Gastrocnemius medialis (tissue), 4 donors: ENCODE results near the gene CMTM4. TPM values are rescaled to one million over a fixed set of nuclear protein-coding genes. Genes with fewer than 3 reads are reported as not detected.

Experiments used
- ATAC-seq, 2 donors: fragments of 150-250 bp; one replicate each; pipeline ENCODE4 v1.9.1; 2016
- DNase-seq, 2 donors: peaks; one replicate each; pipeline ENCODE4 v3.0.0-alpha.2; 2019
- H3K27ac ChIP-seq, 4 donors: fragments of 200-600 bp; sonication (generic); 1 replicate in 1 of 4; 2 replicates in 3 of 4; pipeline ENCODE4 v1.5.1; 2016 to 2018; ENCODE audit warnings: mild to moderate bottlenecking in 2 of 4, moderate library complexity in 1 of 4
- H3K27me3 ChIP-seq, 3 donors: fragments of 200-600 bp; sonication (generic) in 2 of 3; 1 replicate in 1 of 3; 2 replicates in 2 of 3; pipeline versions ENCODE4 v1.5.1 to v1.6.0; 2016 to 2019; ENCODE audit warnings: mild to moderate bottlenecking in 1 of 3, moderate library complexity in 1 of 3
- H3K36me3 ChIP-seq, 2 donors: fragments of 200-600 bp; sonication (generic) in 1 of 2; one replicate each; pipeline ENCODE4 v1.5.1; 2017 to 2018
- H3K4me1 ChIP-seq, 2 donors: fragments of 200-600 bp; sonication (generic) in 1 of 2; one replicate each; pipeline ENCODE4 v1.5.1; 2016 to 2017; ENCODE audit warnings: mild to moderate bottlenecking in 2 of 2
- H3K4me3 ChIP-seq, 4 donors: fragments of 200-600 bp; sonication (generic) in 3 of 4; 1 replicate in 1 of 4; 2 replicates in 3 of 4; pipeline ENCODE4 v1.5.1; 2016 to 2019; ENCODE audit warnings: mild to moderate bottlenecking in 2 of 4
- H3K9me3 ChIP-seq, 3 donors: fragments of 200-600 bp; sonication (generic) in 2 of 3; 1 replicate in 1 of 3; 2 replicates in 2 of 3; pipeline ENCODE4 v1.5.1; 2016 to 2019
- POLR2A ChIP-seq, 2 donors: fragments of 450-650 bp; IDR thresholded peaks; one replicate each; pipeline ENCODE4 v1.6.1; 2017; ENCODE audit warnings: antibody characterized with exemption in 2 of 2, mild to moderate bottlenecking in 2 of 2, moderate library complexity in 2 of 2
- in situ Hi-C, 4 donors: fragments of 200-750 bp; cut with MboI; loops; one replicate each; pipeline versions ENCODE4 v1.15.0 to v1.8.0; 2017; ENCODE audit warnings: low sequenced_read_pairs in 4 of 4
- intact Hi-C: fragments of 100-400 bp; cut with DNase I; formaldehyde crosslinking; loops from one replicate; pipeline ENCODE4 v1.15.1; 2023; ENCODE audit warnings: low total_unique reads
- total RNA-seq, 4 donors: library from RNA; depleted of rRNA; stranded (reverse); fragments of >200 nt; gene quantifications; one replicate each; pipeline versions ENCODE4 v1.1.0 to v1.2.3, GENCODE V29; 2016
- TF ChIP-seq, protein P1 (sequence below), 5 experiments: fragments of 450-650 bp in 3 of 5; fragments of 200-600 bp in 2 of 5; sonication (generic) in 2 of 5; IDR thresholded peaks in 4 of 5; conservative IDR thresholded peaks in 1 of 5; 1 replicate in 4 of 5; 2 replicates in 1 of 5; pipeline ENCODE4 v1.5.1; 2016 to 2019; ENCODE audit warnings: antibody characterized with exemption in 5 of 5, mild to moderate bottlenecking in 3 of 5, moderate library complexity in 3 of 5

CMTM4 gene
- total RNA-seq, 4 donors from 2014 or later: 5.7 to 15.0 (median 7.2) TPM

DNA sequence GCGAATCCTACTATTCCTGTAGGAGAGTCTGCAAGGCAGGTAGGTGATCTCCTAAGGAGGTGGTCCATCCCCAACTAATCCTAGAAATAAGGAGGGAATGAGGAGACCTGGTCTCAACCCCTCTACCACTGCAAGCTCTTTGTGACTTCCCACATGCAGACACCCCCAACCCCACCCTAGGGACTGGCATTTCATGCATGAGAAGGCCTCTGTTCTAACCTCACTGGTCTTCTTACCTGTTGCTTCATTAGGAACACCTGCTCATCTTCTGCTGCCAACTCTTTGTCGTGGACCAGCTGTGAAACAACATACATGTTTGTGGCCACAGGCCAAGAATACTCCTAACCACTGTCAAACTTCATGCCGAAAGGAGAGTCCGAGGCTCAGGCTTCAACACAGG, 32.3 kb upstream of the CMTM4 start:
- H3K27ac ChIP-seq: no peak overlapping the region
- no peaks in the 10 kb centered on the region for H3K9me3 ChIP-seq
- no peak for TF ChIP-seq POLR2A (IDR thresholded peaks at IDR 0.05)
- TF ChIP-seq, protein P1, sequence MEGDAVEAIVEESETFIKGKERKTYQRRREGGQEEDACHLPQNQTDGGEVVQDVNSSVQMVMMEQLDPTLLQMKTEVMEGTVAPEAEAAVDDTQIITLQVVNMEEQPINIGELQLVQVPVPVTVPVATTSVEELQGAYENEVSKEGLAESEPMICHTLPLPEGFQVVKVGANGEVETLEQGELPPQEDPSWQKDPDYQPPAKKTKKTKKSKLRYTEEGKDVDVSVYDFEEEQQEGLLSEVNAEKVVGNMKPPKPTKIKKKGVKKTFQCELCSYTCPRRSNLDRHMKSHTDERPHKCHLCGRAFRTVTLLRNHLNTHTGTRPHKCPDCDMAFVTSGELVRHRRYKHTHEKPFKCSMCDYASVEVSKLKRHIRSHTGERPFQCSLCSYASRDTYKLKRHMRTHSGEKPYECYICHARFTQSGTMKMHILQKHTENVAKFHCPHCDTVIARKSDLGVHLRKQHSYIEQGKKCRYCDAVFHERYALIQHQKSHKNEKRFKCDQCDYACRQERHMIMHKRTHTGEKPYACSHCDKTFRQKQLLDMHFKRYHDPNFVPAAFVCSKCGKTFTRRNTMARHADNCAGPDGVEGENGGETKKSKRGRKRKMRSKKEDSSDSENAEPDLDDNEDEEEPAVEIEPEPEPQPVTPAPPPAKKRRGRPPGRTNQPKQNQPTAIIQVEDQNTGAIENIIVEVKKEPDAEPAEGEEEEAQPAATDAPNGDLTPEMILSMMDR (IDR thresholded peaks at IDR 0.05 in 4 of 5, conservative IDR thresholded peaks at IDR 0.05 in 1 of 5): no peak
- H3K27me3 ChIP-seq: no peaks in the 10 kb centered on the region
- no peak overlapping the region for H3K4me3 ChIP-seq
- peaks cover 3 to 91% of the 10 kb centered on the region in 2 donors for H3K36me3 ChIP-seq
- H3K4me1 ChIP-seq: peaks cover 7% of the 10 kb centered on the region in 2 donors
- ATAC-seq (no peak), DNase-seq (no peak)
- in situ Hi-C loops (no loop called here), intact Hi-C loops (loop anchor here (1.0 to 2.0 kb wide), 2 partner anchors 22 to 138 kb away; partner anchors contain the start of gene DYNC1LI2)

DNA sequence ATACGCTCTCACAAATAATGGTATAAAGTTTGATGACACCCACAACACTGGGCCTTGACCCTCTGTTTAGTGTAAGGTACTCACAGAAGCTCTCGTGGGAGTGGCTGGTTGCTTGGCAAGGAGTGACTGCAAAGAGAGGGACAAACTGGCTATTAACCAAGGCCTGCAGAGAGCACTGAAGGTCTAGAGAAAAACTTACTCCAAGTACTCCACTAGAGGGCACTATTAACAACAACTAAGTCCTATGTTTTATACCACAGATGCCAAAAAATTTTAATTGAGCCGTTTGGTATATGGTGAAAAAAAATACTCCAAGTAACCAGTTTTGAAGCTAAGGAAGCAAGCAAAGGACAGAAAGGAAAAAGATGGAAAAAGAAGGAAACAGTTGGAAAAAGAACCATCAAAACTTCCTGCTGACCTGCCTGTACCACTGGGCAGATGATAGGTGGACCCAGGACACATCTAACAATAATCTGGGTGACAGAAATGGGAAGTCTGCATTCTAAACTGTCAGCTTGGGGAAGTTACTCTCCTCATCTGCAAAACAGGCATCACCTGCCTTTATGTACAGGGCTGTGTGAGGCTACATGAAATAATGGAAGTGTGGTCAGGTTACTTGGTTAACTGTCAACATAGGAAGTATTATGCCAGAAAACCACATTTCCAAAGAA, 31.7 kb upstream of the CMTM4 start:
- Histone ChIP-seq H3K27ac (no peak overlapping the region), H3K4me1 (peaks cover 7% of the 10 kb centered on the region in 2 donors), H3K36me3 (peaks cover 3 to 91% of the 10 kb centered on the region in 2 donors), H3K9me3 (no peaks in the 10 kb centered on the region), H3K27me3 (no peaks in the 10 kb centered on the region), H3K4me3 (no peak overlapping the region)
- in situ Hi-C loops (no loop called here), intact Hi-C loops (loop anchor here (1.0 to 2.0 kb wide), 2 partner anchors 23 to 139 kb away; partner anchors contain the start of gene DYNC1LI2)
- ATAC-seq: peak; percentile 85 to 92
- peak in 1 of 2 donors; percentile 25 for DNase-seq
- TF ChIP-seq POLR2A (IDR thresholded peaks at IDR 0.05): no peak
- TF ChIP-seq, protein P1 (IDR thresholded peaks at IDR 0.05 in 4 of 5, conservative IDR thresholded peaks at IDR 0.05 in 1 of 5): peak; percentile 60 to 73 (median 65)

DNA sequence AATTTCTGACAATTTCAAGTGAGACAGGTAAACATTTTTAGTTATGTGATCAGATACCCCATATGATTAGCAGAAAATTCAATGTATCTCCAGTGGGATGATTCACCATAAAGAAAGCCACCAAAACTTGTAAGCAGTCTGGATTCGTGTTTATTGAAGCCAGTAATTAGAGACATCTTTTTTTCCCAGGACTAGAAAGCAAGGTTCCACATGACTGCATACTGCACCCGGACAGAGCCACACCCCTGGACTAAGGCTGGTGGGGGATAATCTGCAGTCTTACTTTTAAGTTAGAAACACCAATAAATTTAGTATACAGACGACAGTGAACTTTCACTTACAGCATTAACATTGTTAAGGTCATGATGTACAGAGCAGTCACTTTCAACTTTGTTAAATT, 24.2 kb upstream of the CMTM4 start:
- in situ Hi-C loops (no loop called here), intact Hi-C loops (no loop called here)
- Histone ChIP-seq H3K4me3 (no peak overlapping the region), H3K27ac (no peak overlapping the region), H3K9me3 (no peaks in the 10 kb centered on the region), H3K4me1 (no peaks in the 10 kb centered on the region), H3K27me3 (no peaks in the 10 kb centered on the region), H3K36me3 (peaks cover 0 to 67% of the 10 kb centered on the region in 2 donors)
- ATAC-seq: no peak
- no peak for DNase-seq
- TF ChIP-seq, protein P1 (IDR thresholded peaks at IDR 0.05 in 4 of 5, conservative IDR thresholded peaks at IDR 0.05 in 1 of 5): no peak
- no peak for TF ChIP-seq POLR2A (IDR thresholded peaks at IDR 0.05)

DNA sequence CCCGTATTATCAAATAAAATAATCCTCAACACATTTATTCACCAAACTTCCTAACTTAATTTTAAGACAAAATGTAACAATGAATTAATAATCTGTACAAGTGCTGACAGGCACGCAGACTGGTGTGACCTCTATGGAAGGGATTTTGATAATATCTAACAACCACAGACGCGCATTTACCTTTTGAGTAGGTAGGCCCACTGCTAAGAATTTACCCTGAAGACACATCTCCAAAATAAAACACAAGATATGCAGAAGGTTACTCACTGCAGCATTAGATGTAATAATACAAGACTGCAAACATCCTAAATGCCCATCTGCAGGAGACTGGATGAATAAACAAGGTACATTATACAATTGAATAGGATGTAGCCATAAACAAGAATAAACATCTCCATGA, 22.7 kb upstream of the CMTM4 start:
- no peak for DNase-seq
- H3K36me3 ChIP-seq: peaks cover 0 to 52% of the 10 kb centered on the region in 2 donors
- no peak overlapping the region for H3K27ac ChIP-seq
- no peaks in the 10 kb centered on the region for H3K9me3 ChIP-seq
- no peaks in the 10 kb centered on the region for H3K27me3 ChIP-seq
- no peak for TF ChIP-seq POLR2A (IDR thresholded peaks at IDR 0.05)
- TF ChIP-seq, protein P1 (IDR thresholded peaks at IDR 0.05 in 4 of 5, conservative IDR thresholded peaks at IDR 0.05 in 1 of 5): no peak
- no peak overlapping the region for H3K4me3 ChIP-seq
- no peak for ATAC-seq
- in situ Hi-C loops: no loop called here
- H3K4me1 ChIP-seq: no peaks in the 10 kb centered on the region
- intact Hi-C loops: no loop called here
